GM19351 (cell line): ENCODE data around the gene IGFBP3.

Experiments
- ATAC-seq: cut with Tn5 transposase; IDR thresholded peaks from one replicate; pipeline ENCODE4 v1.9.1; 2021; ENCODE audit warnings: mild to moderate bottlenecking, moderate library complexity; ENCODE audit not compliant: unreplicated experiment

Gene IGFBP3

GRCh38 chr7:45923290-45923689 is 2.2 kb upstream of the IGFBP3 start:
- peak; percentile 60 for ATAC-seq

GRCh38 chr7:45922810-45923209 is 1.7 kb upstream of the IGFBP3 start:
- ATAC-seq = no peak

GRCh38 chr7:45921699-45922519 is 837 bp upstream of the IGFBP3 start:
- ATAC-seq = no peak

GRCh38 chr7:45921381-45921698 is 268 bp upstream of the IGFBP3 start:
- ATAC-seq = no peak

GRCh38 chr7:45919993-45920459 is 1.0 kb downstream of the IGFBP3 start:
- no peak for ATAC-seq

GRCh38 chr7:45919231-45919784 is 1.8 kb downstream of the IGFBP3 start:
- no peak for ATAC-seq

- no peak for ATAC-seq
Observed at GRCh38 chr7:45918556-45918955, 2.5 kb downstream of the IGFBP3 start.

GRCh38 chr7:45917658-45918057 is 3.4 kb downstream of the IGFBP3 start:
- peak; percentile 82 for ATAC-seq

- no peak for ATAC-seq
Observed at GRCh38 chr7:45917064-45917463, 4.0 kb downstream of the IGFBP3 start.

GRCh38 chr7:45915606-45916005 is 5.5 kb downstream of the IGFBP3 start:
- ATAC-seq = no peak

GRCh38 chr7:45914911-45915310 is 6.2 kb downstream of the IGFBP3 start:
- ATAC-seq = no peak

- no peak for ATAC-seq
Observed at GRCh38 chr7:45912972-45913371, 8.1 kb downstream of the IGFBP3 start.

GRCh38 chr7:45911311-45911710 is 9.8 kb downstream of the IGFBP3 start:
- no peak for ATAC-seq

GRCh38 chr7:45910855-45911254 is 10.2 kb downstream of the IGFBP3 start:
- no peak for ATAC-seq

GRCh38 chr7:45909561-45909960 is 11.5 kb downstream of the IGFBP3 start:
- no peak for ATAC-seq

- ATAC-seq = no peak
Observed at GRCh38 chr7:45902820-45903219, 18.3 kb downstream of the IGFBP3 start.

GRCh38 chr7:45901566-45901965 is 19.5 kb downstream of the IGFBP3 start:
- ATAC-seq = no peak

- ATAC-seq = no peak
Observed at GRCh38 chr7:45898222-45898621, 22.9 kb downstream of the IGFBP3 start.

GRCh38 chr7:45897042-45897690 is 23.9 kb downstream of the IGFBP3 start:
- no peak for ATAC-seq

- ATAC-seq = no peak
Observed at GRCh38 chr7:45894665-45895062, 26.4 kb downstream of the IGFBP3 start.

GRCh38 chr7:45893996-45894664 is 26.9 kb downstream of the IGFBP3 start:
- no peak for ATAC-seq
